ENCODE data around the gene CALD1. TPM values are rescaled to one million over a fixed set of nuclear protein-coding genes. Genes with fewer than 3 reads are reported as not detected.

The CALD1 gene
- 182 TPM in 2 replicates for total RNA-seq (2014; rRNA removed; shearing (Covaris generic))
- 129 and 164 TPM in 2 replicates for polyA plus RNA-seq (2015; cell fraction: cytosol; rRNA removed)
- polyA plus RNA-seq (2015; cell fraction: nucleus; rRNA removed), result 67.8 and 88.4 TPM in 2 replicates

DNA sequence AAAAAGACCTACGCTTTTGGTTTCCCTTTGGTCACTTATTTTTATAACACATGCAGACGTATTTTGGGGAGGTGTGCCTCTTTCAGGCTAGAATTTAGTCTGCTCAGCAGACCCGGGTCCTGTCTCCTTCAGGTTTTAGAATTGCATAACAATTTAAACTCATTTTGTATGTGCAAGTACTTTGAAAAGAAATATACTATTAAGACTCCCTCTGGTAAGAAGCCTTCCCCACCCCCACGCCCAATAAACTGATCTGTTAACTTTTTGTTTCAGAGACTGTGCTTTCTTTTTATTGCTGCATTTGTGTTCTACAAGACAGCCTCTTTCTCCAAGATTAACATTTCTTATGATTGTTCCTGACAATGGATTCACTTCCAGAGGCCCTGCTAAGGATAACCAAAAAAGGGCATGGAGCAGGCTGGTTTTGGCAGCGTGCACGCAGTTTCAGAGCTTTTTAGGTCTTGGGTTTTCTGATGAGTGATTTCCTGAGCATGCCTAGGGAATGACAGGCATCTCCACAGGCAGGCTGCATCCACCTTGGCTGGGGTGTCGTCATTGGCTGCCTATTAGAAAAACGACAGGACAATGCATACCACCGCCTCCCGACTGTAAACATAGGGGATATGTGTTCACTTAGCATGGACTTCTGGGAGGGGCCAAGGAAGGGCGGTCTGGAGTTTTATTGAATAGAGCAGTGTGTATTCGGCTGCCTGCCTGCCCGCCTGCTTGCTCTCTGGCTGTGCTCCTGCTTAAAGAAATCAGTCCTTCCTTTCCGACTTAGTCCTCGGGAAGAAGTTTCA, at the start of gene CALD1:
TSS of gene CALD1 (plus strand) at position 694 of the 800 bp plus-strand sequence. CDS start 88,100 bp downstream, outside the sequence.
- in situ Hi-C loops (cut with HindIII; ENCODE audit: low pct_unique_long_range_greater_than_20kb, low sequenced_read_pairs), result no loop called here
- DNase-seq (ENCODE audit: low read depth, low spot score), result peak; percentile 93

DNA sequence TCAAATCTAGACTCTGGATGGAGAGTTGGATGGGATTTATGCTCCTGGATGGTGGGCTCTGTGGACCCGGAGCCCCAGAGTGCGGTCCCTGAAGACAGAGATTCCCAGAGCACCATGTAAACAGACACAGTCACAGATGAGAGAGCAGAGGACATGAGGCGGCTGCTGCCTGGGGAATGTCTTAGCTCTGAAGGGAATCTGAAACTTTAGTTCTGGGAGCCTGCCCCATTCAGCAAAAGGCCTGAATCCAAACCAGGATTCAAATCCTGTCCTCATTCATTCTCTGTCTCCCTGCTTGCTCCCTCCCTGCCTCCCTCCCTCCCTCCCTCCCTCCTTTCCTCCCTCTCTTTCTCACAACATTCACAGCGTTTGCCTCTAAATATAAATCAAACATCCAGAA, 49.5 kb upstream of the CALD1 start:
- no peak for DNase-seq (ENCODE audit: low read depth, low spot score)
- in situ Hi-C loops (cut with HindIII; ENCODE audit: low pct_unique_long_range_greater_than_20kb, low sequenced_read_pairs), result no loop called here

- no peak for DNase-seq (ENCODE audit: low read depth, low spot score)
- in situ Hi-C loops (cut with HindIII; ENCODE audit: low pct_unique_long_range_greater_than_20kb, low sequenced_read_pairs), result no loop called here
Measured at GRCh38 chr7:134730411-134730829, 49.0 kb upstream of the CALD1 start.

DNA sequence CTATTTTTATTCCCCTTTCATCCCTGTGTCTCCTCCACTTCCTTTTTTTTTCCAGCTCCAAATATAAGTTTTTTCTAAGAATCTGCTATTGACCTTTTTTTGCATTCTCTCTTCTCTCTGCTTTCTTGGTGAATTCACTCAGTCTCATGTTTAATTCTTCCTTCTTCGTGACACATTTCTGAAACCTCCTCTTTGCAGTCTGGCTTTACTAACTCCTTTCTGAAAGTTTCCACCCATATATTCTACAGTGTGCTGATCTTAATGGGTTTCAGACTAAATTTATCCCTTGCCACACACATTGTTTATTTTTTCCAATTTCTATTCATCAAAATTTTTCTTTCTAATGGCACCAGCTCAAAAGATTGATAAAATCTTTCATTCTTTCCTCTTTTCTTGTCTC, 47.8 kb upstream of the CALD1 start:
- no peak for DNase-seq (ENCODE audit: low read depth, low spot score)
- in situ Hi-C loops (cut with HindIII; ENCODE audit: low pct_unique_long_range_greater_than_20kb, low sequenced_read_pairs), result no loop called here

DNA sequence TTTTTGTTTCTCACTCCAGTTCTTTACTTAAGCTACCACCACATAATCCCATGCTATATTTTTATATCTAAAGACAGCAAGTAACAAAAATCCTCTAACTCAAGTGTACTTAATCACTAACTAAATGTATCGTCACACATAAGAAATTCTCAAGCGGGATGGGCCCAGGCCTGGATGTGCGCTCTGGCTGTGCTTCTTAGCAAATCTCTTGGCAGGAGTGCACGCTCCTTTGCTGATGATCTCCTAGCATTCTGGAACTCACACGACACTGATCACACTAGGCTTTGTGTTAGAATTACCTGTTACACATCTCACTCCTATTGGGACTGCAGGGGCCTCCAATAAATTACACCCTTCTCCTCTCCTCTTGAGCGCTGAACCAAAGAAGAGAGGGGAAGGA, 46.7 kb upstream of the CALD1 start:
- in situ Hi-C loops (cut with HindIII; ENCODE audit: low pct_unique_long_range_greater_than_20kb, low sequenced_read_pairs), result no loop called here
- DNase-seq (ENCODE audit: low read depth, low spot score), result no peak

- in situ Hi-C loops (cut with HindIII; ENCODE audit: low pct_unique_long_range_greater_than_20kb, low sequenced_read_pairs), result no loop called here
- DNase-seq (ENCODE audit: low read depth, low spot score), result peak; percentile 56
Measured at GRCh38 chr7:134736381-134736780, 43.1 kb upstream of the CALD1 start.

GRCh38 chr7:134737566-134738345, 41.7 kb upstream of the CALD1 start:
- in situ Hi-C loops (cut with HindIII; ENCODE audit: low pct_unique_long_range_greater_than_20kb, low sequenced_read_pairs), result no loop called here
- no peak for DNase-seq (ENCODE audit: low read depth, low spot score)

DNA sequence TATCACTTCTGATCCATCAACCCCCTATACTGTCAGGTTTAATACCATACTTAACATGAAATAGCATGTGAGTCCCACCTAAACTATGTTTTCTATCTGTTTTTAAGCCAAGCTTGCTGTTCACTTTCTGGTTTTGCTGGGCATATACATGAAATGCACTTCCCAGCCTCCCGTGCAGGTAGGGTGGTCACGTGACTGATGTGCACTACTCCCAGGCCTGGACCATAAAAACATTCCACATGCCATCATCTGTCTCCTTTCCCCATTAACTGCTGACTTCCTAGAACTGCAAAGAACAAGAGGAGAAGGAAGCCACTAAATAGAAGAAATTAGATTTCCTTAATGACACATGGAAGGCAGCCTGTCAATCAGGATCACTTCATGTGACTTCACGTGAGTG, 40.1 kb upstream of the CALD1 start:
- in situ Hi-C loops (cut with HindIII; ENCODE audit: low pct_unique_long_range_greater_than_20kb, low sequenced_read_pairs), result no loop called here
- no peak for DNase-seq (ENCODE audit: low read depth, low spot score)

GRCh38 chr7:134740376-134740775, 39.1 kb upstream of the CALD1 start:
- in situ Hi-C loops (cut with HindIII; ENCODE audit: low pct_unique_long_range_greater_than_20kb, low sequenced_read_pairs), result no loop called here
- DNase-seq (ENCODE audit: low read depth, low spot score), result peak; percentile 84

GRCh38 chr7:134741907-134742635, 37.4 kb upstream of the CALD1 start:
- in situ Hi-C loops (cut with HindIII; ENCODE audit: low pct_unique_long_range_greater_than_20kb, low sequenced_read_pairs), result no loop called here

DNA sequence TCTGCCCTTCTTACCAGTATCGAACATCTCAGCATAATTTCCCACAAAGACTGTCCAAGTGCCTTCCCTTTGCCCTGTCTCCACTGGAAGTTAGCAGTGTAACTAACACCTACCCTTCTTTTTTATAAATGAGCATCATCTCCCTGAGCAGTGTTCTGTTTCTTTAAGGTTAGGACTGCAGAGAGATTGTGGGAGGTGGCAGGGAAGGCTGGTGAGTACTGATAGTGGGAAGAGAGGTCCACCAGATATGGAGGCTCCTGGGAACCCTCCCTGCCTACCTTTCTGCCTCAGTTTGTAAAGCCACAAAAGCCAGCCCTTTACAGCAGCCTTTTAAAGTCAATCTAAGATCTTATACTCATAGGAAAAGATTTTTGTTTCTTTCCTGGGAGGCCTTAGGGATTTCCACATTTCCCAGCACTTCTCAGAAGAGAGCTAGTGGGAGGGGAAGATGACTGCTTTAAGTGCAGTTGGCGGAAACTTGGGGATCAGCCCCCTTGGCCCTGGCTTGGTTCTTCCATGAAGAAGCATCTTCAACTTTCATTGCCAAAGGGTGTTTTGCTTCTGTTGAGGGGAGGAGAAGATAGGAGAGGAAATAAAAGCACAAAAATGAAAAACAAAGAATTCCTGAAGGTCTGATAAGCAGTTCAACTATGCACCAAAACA, 36.6 kb upstream of the CALD1 start:
- in situ Hi-C loops (cut with HindIII; ENCODE audit: low pct_unique_long_range_greater_than_20kb, low sequenced_read_pairs), result no loop called here
- no peak for DNase-seq (ENCODE audit: low read depth, low spot score)

More at GRCh38 chr7:134741907-134742635, 37.4 kb upstream of the CALD1 start:
- no peak for DNase-seq (ENCODE audit: low read depth, low spot score)

DNA sequence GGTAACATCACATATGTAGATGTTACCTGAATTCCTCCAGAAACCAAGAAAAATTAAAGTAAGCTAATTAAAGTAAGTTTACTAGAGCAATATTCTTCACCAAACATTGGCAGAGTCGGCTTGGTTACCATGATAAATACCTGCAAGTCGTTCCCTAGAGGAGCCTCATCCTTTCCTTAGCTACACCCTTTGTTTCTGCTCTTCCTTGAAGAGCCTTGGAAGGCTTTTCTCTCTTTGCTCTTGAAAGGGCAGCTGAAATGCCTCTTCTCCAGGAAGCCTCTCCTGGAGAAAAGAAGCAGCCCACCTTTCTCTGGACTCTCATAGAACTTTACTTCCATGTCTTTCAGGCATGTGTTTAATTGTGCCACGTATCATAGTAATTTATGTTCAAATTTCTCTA, 34.9 kb upstream of the CALD1 start:
- no peak for DNase-seq (ENCODE audit: low read depth, low spot score)
- in situ Hi-C loops (cut with HindIII; ENCODE audit: low pct_unique_long_range_greater_than_20kb, low sequenced_read_pairs), result no loop called here

DNA sequence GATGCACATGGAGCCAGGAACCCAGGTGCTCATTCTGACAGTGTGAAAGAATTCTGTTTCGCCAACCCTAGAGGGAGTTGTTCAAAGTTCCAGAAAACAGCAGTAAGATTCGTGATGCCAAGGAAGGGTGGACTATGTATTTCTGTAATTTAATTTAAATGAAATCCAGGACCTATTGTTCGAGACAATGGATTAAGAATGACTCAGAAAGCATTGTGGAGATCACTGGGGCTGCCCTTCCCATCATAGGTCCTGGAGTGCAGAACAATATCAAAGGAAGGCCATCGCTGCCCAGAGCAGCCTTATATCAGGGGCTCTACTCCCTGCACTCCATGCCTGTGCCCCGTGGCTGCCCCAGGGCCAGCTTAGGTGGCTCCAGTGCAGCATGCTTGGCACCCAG, 32.1 kb upstream of the CALD1 start:
- no peak for DNase-seq (ENCODE audit: low read depth, low spot score)
- in situ Hi-C loops (cut with HindIII; ENCODE audit: low pct_unique_long_range_greater_than_20kb, low sequenced_read_pairs), result no loop called here

GRCh38 chr7:134750083-134751062, 29.1 kb upstream of the CALD1 start:
- DNase-seq (ENCODE audit: low read depth, low spot score), result peak; percentile 86
- in situ Hi-C loops (cut with HindIII; ENCODE audit: low pct_unique_long_range_greater_than_20kb, low sequenced_read_pairs), result no loop called here

- DNase-seq (ENCODE audit: low read depth, low spot score), result peak; percentile 42
Measured at GRCh38 chr7:134752006-134752760, 27.3 kb upstream of the CALD1 start.

More at GRCh38 chr7:134752006-134752760, 27.3 kb upstream of the CALD1 start:
- in situ Hi-C loops (cut with HindIII; ENCODE audit: low pct_unique_long_range_greater_than_20kb, low sequenced_read_pairs), result no loop called here
